SK-N-MC (cell line): ENCODE measurements around the gene DCP2.

Experiments used
- EZH2 ChIP-seq: fragments of 200-600 bp; sonication (generic); IDR thresholded peaks from one replicate; pipeline ENCODE4 v1.6.1; 2017; ENCODE audit warnings: antibody characterized with exemption
- FOXP2 ChIP-seq: optimal IDR thresholded peaks from 2 replicates; pipeline ENCODE3; 2011; ENCODE audit warnings: mild to moderate bottlenecking, moderate library complexity; ENCODE audit not compliant: insufficient read depth; ENCODE audit errors: extremely low read length, control extremely low read depth
- POLR2AphosphoS5 ChIP-seq: IDR thresholded peaks from 2 replicates; pipeline ENCODE4 v1.6.1; 2012; ENCODE audit warnings: mild to moderate bottlenecking, low read depth, low read length, borderline replicate concordance

DNA sequence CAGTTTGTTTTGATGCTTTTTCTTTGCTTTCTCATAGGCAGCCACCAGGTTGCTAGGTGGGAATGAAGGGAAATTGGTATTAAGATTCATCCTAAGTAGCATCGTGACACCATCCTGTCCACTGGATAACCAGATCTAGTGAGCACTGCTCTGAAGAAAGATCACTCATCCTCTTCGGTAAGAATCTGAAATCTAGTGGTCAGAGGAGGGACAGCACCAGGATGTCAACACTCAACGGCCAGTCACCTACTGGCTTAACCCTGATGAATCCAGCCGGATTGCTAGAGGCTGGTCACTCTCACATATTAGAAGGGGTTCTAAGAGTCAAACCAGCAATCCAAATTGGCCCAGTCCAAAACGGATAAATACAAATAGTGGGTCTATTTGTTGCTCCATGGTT, 50.8 kb downstream of the DCP2 start:
- TF ChIP-seq EZH2 (no peak), POLR2AphosphoS5 (no peak), FOXP2 (no peak)
